Activated naive CD4-positive, alpha-beta T cell treated with anti-CD3 and anti-CD28 coated beads, Interleukin-2, amount 50 U/mL, for 24 hours (primary cell): ENCODE data around the gene POU2F3.

Experiments
- H3K27ac Mint-ChIP-seq: one replicate; pipeline ENCODE4 v1.8.0; 2021; ENCODE audit warnings: mild to moderate bottlenecking, mixed read lengths
- H3K27me3 Mint-ChIP-seq: one replicate; pipeline ENCODE4 v1.8.0; 2021; ENCODE audit warnings: mixed read lengths
- H3K36me3 Mint-ChIP-seq: one replicate; pipeline ENCODE4 v1.8.0; 2021; ENCODE audit warnings: mixed read lengths
- H3K4me1 Mint-ChIP-seq: one replicate; pipeline ENCODE4 v1.8.0; 2021; ENCODE audit warnings: mixed read lengths
- H3K4me3 Mint-ChIP-seq: one replicate; pipeline ENCODE4 v1.8.0; 2021; ENCODE audit warnings: mild to moderate bottlenecking, mixed read lengths
- H3K9me3 Mint-ChIP-seq: one replicate; pipeline ENCODE4 v1.8.0; 2021; ENCODE audit warnings: mixed read lengths

The POU2F3 gene

DNA sequence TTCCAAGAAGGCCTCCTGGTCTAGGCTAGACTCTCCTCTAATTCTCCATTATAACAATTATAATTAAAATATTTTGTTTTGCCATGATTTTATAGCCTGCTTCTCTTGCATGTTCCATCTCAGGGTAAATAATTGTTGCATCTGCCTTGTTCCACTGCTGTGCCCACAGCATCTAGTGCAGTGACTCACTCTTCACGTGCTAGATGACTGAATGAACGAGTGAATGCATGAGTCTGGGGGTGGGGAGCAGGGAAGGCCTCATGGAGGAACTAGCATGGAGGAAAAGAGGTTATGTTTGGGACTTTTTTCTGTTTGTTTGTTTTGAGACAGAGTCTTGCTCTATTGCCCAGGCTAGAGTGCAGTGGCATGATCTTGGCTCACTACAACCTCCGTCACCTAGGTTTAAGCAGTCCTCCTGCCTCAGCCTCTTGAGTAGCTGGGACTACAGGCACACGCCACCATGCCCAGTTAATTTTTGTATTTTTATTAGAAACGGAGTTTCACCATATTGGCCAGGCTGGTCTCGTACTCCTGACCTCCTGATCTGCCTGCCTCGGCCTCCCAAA lies 34.3 kb upstream of the POU2F3 start:
- Mint-ChIP-seq H3K4me3 (no peak overlapping the region), H3K4me1 (peaks cover 9% of the 10 kb centered on the region), H3K27me3 (peaks cover 3% of the 10 kb centered on the region), H3K36me3 (no peaks in the 10 kb centered on the region), H3K9me3 (no peaks in the 10 kb centered on the region), H3K27ac (no peak overlapping the region)

- H3K4me3 Mint-ChIP-seq, result no peak overlapping the region
- H3K4me1 Mint-ChIP-seq, result peaks cover 19% of the 10 kb centered on the region
- no peak overlapping the region for H3K27ac Mint-ChIP-seq
- H3K36me3 Mint-ChIP-seq, result no peaks in the 10 kb centered on the region
- peaks cover 3% of the 10 kb centered on the region for H3K27me3 Mint-ChIP-seq
- H3K9me3 Mint-ChIP-seq, result no peaks in the 10 kb centered on the region
These were observed 32.4 kb upstream of the POU2F3 start for GRCh38 chr11:120207512-120207911.

- H3K4me1 Mint-ChIP-seq, result peaks cover 25% of the 10 kb centered on the region
- H3K27me3 Mint-ChIP-seq, result peaks cover 3% of the 10 kb centered on the region
- H3K4me3 Mint-ChIP-seq, result peak overlapping the region; percentile 47
- H3K9me3 Mint-ChIP-seq, result no peaks in the 10 kb centered on the region
- no peaks in the 10 kb centered on the region for H3K36me3 Mint-ChIP-seq
- H3K27ac Mint-ChIP-seq, result peak overlapping the region; percentile 25
These were observed 31.9 kb upstream of the POU2F3 start for GRCh38 chr11:120208001-120208441.

GRCh38 chr11:120208777-120209176 lies 31.2 kb upstream of the POU2F3 start:
- peaks cover 3% of the 10 kb centered on the region for H3K27me3 Mint-ChIP-seq
- H3K36me3 Mint-ChIP-seq, result no peaks in the 10 kb centered on the region
- H3K9me3 Mint-ChIP-seq, result no peaks in the 10 kb centered on the region
- peak overlapping the region; percentile 47 for H3K4me3 Mint-ChIP-seq
- no peak overlapping the region for H3K27ac Mint-ChIP-seq
- H3K4me1 Mint-ChIP-seq, result peaks cover 26% of the 10 kb centered on the region

GRCh38 chr11:120209746-120210625 lies 30.0 kb upstream of the POU2F3 start:
- Mint-ChIP-seq H3K4me3 (peak overlapping the region; percentile 91), H3K27ac (peak overlapping the region; percentile 88), H3K27me3 (peaks cover 3% of the 10 kb centered on the region), H3K4me1 (peaks cover 26% of the 10 kb centered on the region), H3K9me3 (no peaks in the 10 kb centered on the region), H3K36me3 (no peaks in the 10 kb centered on the region)

- Mint-ChIP-seq H3K27ac (peak within 1 kb of the TSS; percentile 92), H3K4me3 (peak within 1 kb of the TSS; percentile 96), H3K36me3 (no peaks in the 10 kb centered on the region), H3K4me1 (peaks cover 26% of the 10 kb centered on the region), H3K9me3 (no peaks in the 10 kb centered on the region), H3K27me3 (peaks cover 3% of the 10 kb centered on the region)
These were observed 29.1 kb upstream of the POU2F3 start, which contains the start of gene OAF for GRCh38 chr11:120210626-120211521. Gene OAF (plus strand): TSS chr11:120211032. CDS start chr11:120211280, 248 bp downstream.

DNA sequence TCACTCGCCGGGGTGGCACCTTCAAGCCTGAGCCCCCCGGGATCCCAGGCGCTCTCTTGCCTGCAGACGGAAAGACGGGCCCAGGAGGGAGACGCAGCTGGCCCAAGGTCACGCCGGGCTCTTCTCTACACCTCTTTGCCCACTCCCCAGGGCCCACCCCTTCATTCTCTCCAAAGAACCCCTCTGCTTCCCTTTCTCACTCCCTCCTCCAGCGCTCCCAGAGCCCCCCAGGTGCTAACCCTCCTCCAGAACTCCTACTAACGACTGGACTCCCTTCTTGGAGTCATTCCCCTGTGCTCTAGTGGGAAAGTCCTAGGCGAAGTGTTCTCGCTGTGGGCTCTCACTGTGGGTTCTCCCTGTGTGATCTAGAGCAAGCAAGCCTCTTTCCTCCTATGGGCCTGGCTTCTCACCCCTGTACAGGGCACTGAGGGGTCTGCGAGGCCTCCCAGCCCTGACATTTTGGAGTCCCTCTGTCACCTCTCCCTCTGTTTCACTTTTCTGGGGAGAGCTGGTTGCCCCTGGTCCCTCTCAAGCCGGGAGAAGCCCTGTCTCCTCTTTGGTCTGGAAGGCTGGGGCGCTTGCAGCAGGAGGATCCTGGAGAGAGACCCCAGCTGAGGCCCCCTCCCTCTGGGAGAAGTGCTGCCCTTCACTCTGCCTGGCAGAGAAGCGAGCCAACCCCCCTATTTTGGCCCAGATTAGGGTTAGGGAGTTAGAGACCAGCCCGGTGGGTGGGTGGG lies 28.2 kb upstream of the POU2F3 start:
- H3K4me1 Mint-ChIP-seq, result peaks cover 26% of the 10 kb centered on the region

DNA sequence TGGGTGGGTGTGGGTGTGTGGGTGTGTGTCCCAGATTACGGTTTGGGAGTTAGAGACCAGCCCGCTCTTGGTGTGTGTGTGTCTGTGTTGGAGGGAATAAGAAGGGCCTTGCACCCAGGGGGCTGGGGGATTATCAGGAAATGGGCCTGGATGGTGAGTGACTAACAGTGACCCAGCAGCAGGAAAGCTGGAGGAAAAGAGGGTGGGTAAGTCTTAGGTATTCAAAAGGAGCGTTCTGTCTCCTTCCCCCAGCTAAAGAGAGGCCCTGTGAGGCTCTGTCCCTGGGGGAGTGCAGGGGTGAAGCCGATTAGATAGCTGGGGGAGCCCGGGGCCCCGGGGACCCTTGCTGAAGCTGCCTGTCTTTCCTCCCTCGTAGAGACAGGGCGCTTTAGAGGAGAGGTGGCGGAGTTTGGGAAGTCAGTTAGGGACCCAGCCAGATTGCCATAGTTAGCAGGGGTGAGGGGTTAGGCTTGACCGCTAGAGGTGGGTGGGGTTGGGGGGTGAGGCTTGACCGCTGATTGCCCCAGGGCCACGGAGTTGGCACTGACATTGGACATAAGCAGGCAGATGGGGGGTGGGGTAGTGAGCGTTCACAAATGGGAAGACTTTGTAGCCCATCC lies 27.6 kb upstream of the POU2F3 start:
- Mint-ChIP-seq H3K9me3 (no peaks in the 10 kb centered on the region), H3K4me3 (peak overlapping the region; percentile 42), H3K4me1 (peaks cover 26% of the 10 kb centered on the region), H3K27me3 (peaks cover 3% of the 10 kb centered on the region), H3K27ac (no peak overlapping the region), H3K36me3 (no peaks in the 10 kb centered on the region)

More for the DNA sequence above, 28.2 kb upstream of the POU2F3 start:
- Mint-ChIP-seq H3K27me3 (peaks cover 3% of the 10 kb centered on the region), H3K27ac (peak overlapping the region; percentile 92), H3K9me3 (no peaks in the 10 kb centered on the region), H3K36me3 (no peaks in the 10 kb centered on the region), H3K4me3 (peak overlapping the region; percentile 96)

- Mint-ChIP-seq H3K27ac (no peak overlapping the region), H3K4me3 (peak overlapping the region; percentile 36), H3K9me3 (no peaks in the 10 kb centered on the region), H3K27me3 (peaks cover 1% of the 10 kb centered on the region), H3K36me3 (no peaks in the 10 kb centered on the region), H3K4me1 (peaks cover 26% of the 10 kb centered on the region)
These were observed 27.0 kb upstream of the POU2F3 start for GRCh38 chr11:120212926-120213325.

- Mint-ChIP-seq H3K9me3 (no peaks in the 10 kb centered on the region), H3K27me3 (no peaks in the 10 kb centered on the region), H3K36me3 (no peaks in the 10 kb centered on the region), H3K27ac (no peak overlapping the region), H3K4me3 (no peak overlapping the region), H3K4me1 (peaks cover 25% of the 10 kb centered on the region)
These were observed 25.4 kb upstream of the POU2F3 start for GRCh38 chr11:120214581-120214980.

DNA sequence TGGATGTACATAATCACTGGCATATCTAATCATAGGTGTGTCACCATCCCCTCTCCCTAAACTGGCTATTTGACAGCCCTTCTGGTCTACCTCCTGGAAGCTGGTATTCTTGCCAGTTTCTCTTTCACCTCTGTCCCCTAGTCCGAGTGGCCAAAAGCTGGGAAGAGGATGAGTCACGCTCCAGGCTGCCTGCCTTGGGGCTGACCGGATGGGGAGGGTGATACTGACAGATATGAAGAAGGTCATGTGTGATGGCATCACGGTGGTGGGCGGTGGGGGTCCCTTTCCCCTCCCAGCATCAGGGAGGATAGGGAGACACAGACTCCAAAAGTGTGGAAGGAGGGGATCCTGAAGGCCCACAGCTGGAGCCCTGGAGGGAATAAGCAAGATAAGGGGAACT lies 24.3 kb upstream of the POU2F3 start:
- H3K4me1 Mint-ChIP-seq, result peaks cover 18% of the 10 kb centered on the region
- no peaks in the 10 kb centered on the region for H3K36me3 Mint-ChIP-seq
- H3K27me3 Mint-ChIP-seq, result no peaks in the 10 kb centered on the region
- H3K9me3 Mint-ChIP-seq, result no peaks in the 10 kb centered on the region
- no peak overlapping the region for H3K4me3 Mint-ChIP-seq
- H3K27ac Mint-ChIP-seq, result no peak overlapping the region

DNA sequence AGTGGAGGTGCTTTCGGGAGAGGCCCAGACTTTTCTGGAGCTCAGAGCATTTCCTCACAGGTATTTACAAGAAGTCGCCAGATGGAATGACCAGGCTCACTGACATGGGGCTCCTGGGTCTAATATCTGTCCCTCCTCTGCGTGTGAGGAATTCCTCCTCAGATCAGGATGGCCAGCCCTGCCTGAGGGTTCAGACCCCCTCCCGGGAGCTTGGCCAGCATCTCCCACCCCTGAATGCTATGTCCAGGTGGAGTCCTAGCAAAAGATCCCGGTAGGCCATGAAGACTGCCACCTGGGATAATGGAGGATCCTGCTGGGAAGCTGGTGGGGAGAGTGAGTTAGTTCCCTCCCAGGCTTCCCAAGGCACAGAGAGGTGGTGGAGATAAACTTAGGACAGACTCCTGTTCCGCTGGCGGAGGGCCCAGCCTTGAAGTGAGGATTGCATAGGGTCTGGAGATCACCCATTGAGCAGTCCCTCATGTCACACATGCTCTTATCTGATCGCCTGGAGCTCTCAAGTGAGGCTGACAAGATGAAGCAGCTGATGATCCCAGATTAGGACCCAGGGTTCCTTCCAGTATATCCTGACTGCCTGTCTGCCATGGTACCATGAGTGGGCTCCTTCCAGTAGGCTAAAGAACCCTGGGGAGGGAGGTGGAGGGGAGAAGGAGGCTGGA lies 23.4 kb upstream of the POU2F3 start:
- Mint-ChIP-seq H3K9me3 (no peaks in the 10 kb centered on the region), H3K36me3 (no peaks in the 10 kb centered on the region), H3K27me3 (no peaks in the 10 kb centered on the region), H3K4me3 (no peak overlapping the region), H3K4me1 (peaks cover 20% of the 10 kb centered on the region), H3K27ac (no peak overlapping the region)

DNA sequence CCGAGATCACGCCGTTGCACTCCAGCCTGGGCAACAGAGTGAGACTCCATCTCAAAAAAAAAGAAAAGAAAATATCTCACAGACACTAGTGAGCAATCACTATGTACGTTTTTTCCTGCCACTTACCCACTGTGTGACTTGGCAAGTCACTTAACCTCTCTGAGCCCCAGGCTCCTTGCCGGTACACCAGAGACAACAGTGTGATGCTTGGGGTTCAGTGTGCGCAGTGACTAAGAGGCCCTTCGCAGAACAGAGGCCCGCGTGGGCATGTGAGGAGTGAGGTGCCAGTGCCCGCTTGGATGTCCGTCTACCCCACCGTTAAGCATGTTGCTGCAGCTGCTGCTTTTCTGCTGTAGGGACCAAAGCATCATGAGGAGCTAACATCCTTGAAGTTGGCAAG lies 22.4 kb upstream of the POU2F3 start:
- Mint-ChIP-seq H3K36me3 (no peaks in the 10 kb centered on the region), H3K27ac (no peak overlapping the region), H3K4me3 (no peak overlapping the region), H3K27me3 (no peaks in the 10 kb centered on the region), H3K9me3 (no peaks in the 10 kb centered on the region), H3K4me1 (peaks cover 10% of the 10 kb centered on the region)
